IPS-18a (cell line): ENCODE results near the gene TP53.
"Not testable (repeated sequence)": the region's sequence is repeated elsewhere in the genome, so short reads cannot be mapped to it uniquely, and the experiment has no call there.

Source experiments
- H3K27ac ChIP-seq: one replicate; pipeline ENCODE4 v1.5.1; 2013; ENCODE audit warnings: low read length
- H3K27me3 ChIP-seq: one replicate; pipeline ENCODE4 v1.6.1; 2013; ENCODE audit warnings: mild to moderate bottlenecking, low read length; ENCODE audit not compliant: control insufficient read depth, insufficient read depth
- H3K36me3 ChIP-seq: one replicate; pipeline ENCODE4 v1.6.1; 2013; ENCODE audit warnings: low read depth, low read length; ENCODE audit not compliant: control insufficient read depth
- H3K4me1 ChIP-seq: one replicate; pipeline ENCODE4 v1.6.1; 2013; ENCODE audit warnings: low read depth, low read length; ENCODE audit not compliant: control insufficient read depth
- H3K4me3 ChIP-seq: one replicate; pipeline ENCODE4 v1.5.1; 2013; ENCODE audit warnings: low read length
- H3K9ac ChIP-seq: one replicate; pipeline ENCODE4 v1.6.1; 2013; ENCODE audit warnings: mild to moderate bottlenecking, low read length, moderate library complexity
- H3K9me3 ChIP-seq: one replicate; pipeline ENCODE4 v1.6.1; 2013; ENCODE audit warnings: low read depth, low read length; ENCODE audit not compliant: control insufficient read depth

TP53 gene

GRCh38 chr17:7636163-7636562, 51.1 kb downstream of the TP53 start:
- H3K27me3 ChIP-seq = no peaks in the 10 kb centered on the region
- H3K4me1 ChIP-seq = peaks cover 8% of the 10 kb centered on the region
- H3K36me3 ChIP-seq = no peaks in the 10 kb centered on the region
- no peak overlapping the region for H3K4me3 ChIP-seq
- no peak overlapping the region for H3K27ac ChIP-seq
- H3K9ac ChIP-seq = no peak overlapping the region
- H3K9me3 ChIP-seq = no peaks in the 10 kb centered on the region

DNA sequence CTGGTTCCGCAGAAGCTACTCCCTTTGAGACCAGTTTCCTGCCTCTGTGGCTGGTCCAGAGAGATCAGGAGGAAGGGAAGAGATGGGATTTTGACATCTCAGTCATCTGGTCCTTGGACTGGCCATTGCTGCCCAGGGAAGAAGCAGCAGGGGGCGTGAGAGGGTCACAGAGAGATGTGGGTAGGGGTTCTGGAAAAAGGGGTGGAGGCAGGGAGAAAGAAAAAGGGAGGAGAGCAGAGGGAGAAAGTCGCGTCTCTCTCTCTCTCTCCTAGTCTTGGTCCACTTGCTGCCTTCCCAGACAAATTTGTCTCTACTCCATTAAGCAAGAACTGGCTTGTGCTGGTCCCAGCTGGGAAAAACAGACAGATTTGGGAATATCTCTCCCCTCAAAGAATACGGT, 52.9 kb downstream of the TP53 start:
- no peaks in the 10 kb centered on the region for H3K27me3 ChIP-seq
- H3K9me3 ChIP-seq = no peaks in the 10 kb centered on the region
- H3K9ac ChIP-seq = no peak overlapping the region
- no peaks in the 10 kb centered on the region for H3K36me3 ChIP-seq
- peaks cover 8% of the 10 kb centered on the region for H3K4me1 ChIP-seq
- H3K4me3 ChIP-seq = no peak overlapping the region
- H3K27ac ChIP-seq = no peak overlapping the region

GRCh38 chr17:7633093-7633492, 54.2 kb downstream of the TP53 start:
- no peaks in the 10 kb centered on the region for H3K9me3 ChIP-seq
- H3K4me1 ChIP-seq = peaks cover 8% of the 10 kb centered on the region
- H3K27ac ChIP-seq = no peak overlapping the region
- H3K36me3 ChIP-seq = no peaks in the 10 kb centered on the region
- H3K4me3 ChIP-seq = no peak overlapping the region
- no peaks in the 10 kb centered on the region for H3K27me3 ChIP-seq
- H3K9ac ChIP-seq = no peak overlapping the region

GRCh38 chr17:7632492-7632894, 54.8 kb downstream of the TP53 start:
- Histone ChIP-seq H3K27ac (no peak overlapping the region), H3K27me3 (no peaks in the 10 kb centered on the region), H3K9me3 (no peaks in the 10 kb centered on the region), H3K36me3 (no peaks in the 10 kb centered on the region), H3K9ac (no peak overlapping the region), H3K4me1 (peaks cover 8% of the 10 kb centered on the region), H3K4me3 (no peak overlapping the region)

- Histone ChIP-seq H3K36me3 (no peaks in the 10 kb centered on the region), H3K27me3 (no peaks in the 10 kb centered on the region), H3K4me1 (peaks cover 11% of the 10 kb centered on the region), H3K4me3 (no peak overlapping the region), H3K27ac (no peak overlapping the region), H3K9ac (no peak overlapping the region), H3K9me3 (no peaks in the 10 kb centered on the region)
Observed at GRCh38 chr17:7631398-7632380, 55.6 kb downstream of the TP53 start.

- no peaks in the 10 kb centered on the region for H3K36me3 ChIP-seq
- no peaks in the 10 kb centered on the region for H3K27me3 ChIP-seq
- peaks cover 8% of the 10 kb centered on the region for H3K4me1 ChIP-seq
- H3K4me3 ChIP-seq = no peak within 1 kb of the TSS
- H3K9ac ChIP-seq = no peak within 1 kb of the TSS
- H3K9me3 ChIP-seq = no peaks in the 10 kb centered on the region
- no peak within 1 kb of the TSS for H3K27ac ChIP-seq
Observed at GRCh38 chr17:7629939-7630571, 57.2 kb downstream of the TP53 start, which contains the start of gene SHBG. SHBG (plus strand) TSS chr17:7630135; CDS start chr17:7630173, 38 bp downstream.

DNA sequence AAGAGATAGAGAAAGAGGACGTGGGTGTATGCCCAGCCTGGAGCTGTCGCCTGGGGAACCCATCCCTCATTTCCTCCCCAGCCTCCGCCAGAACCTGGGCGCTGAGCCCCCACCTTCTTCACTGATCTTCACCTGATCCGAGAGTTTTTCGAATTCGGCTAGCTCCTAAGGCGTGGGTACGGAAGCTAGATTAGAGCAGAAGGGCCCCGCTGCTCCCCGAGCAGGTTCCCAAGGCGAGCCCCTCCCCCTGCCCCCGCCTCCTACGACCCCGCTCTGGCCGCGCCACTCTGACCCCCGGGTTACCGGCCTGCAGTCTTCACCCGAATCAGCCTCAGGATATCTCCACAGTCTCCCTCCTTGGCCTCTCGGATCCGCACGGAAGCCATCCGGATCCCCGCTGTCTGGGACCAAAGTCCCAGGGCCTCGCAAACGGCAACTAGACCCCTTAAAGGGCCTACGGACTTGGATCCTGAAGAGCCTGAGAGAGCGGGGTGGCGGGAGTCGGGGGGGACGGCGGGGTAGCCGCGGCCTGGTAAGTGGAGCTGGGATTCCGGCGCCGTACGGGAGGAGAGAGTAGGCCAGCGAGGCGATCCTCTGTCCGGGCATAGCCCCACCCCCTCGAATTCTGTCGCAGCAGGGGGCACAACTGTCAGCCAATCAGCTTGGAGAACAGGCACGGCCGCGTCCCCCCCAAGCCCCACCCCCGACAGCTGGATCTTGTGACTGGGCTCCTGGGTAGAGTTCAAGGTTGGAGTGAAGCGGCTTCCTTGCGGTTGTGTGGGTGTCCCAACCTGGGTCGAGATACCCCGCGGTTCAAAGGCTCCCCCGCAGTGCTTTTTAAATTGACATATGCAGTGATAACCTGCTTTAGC, 59.8 kb downstream of the TP53 start, which contains the start of gene SAT2:
TSS of gene SAT2 (minus strand) at position 572 of the 872 bp plus-strand sequence. CDS start at position 386, 186 bp downstream.
- H3K9ac ChIP-seq = peak within 1 kb of the TSS; percentile 89
- H3K27ac ChIP-seq = peak within 1 kb of the TSS; percentile 87
- no peaks in the 10 kb centered on the region for H3K36me3 ChIP-seq
- H3K27me3 ChIP-seq = no peaks in the 10 kb centered on the region
- H3K9me3 ChIP-seq = no peaks in the 10 kb centered on the region
- H3K4me3 ChIP-seq = peak within 1 kb of the TSS; percentile 89
- H3K4me1 ChIP-seq = peaks cover 8% of the 10 kb centered on the region

DNA sequence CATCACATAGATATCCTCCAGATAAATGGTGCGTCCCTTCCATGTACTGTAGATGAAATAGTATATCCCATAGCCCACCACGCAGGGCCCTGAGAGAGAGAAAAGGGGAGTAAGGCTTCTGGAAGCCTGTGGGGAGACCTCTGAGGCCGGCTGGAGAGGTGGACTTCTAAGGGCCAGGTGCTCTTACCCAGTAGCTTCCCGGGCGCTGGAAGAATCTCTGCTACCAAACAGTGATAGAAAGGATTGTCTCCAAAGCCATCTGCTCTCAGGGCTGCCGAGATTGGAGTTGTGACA, 60.4 kb downstream of the TP53 start:
- Histone ChIP-seq H3K9ac (peak overlapping the region; percentile 89), H3K4me1 (peaks cover 8% of the 10 kb centered on the region), H3K27me3 (no peaks in the 10 kb centered on the region), H3K27ac (peak overlapping the region; percentile 87), H3K4me3 (peak overlapping the region; percentile 89), H3K36me3 (no peaks in the 10 kb centered on the region), H3K9me3 (no peaks in the 10 kb centered on the region)

GRCh38 chr17:7626307-7626706, 61.0 kb downstream of the TP53 start:
- H3K36me3 ChIP-seq = no peaks in the 10 kb centered on the region
- peak overlapping the region; percentile 89 for H3K4me3 ChIP-seq
- H3K27ac ChIP-seq = no peak overlapping the region
- no peaks in the 10 kb centered on the region for H3K9me3 ChIP-seq
- peak overlapping the region; percentile 89 for H3K9ac ChIP-seq
- peaks cover 8% of the 10 kb centered on the region for H3K4me1 ChIP-seq
- H3K27me3 ChIP-seq = no peaks in the 10 kb centered on the region

- H3K4me1 ChIP-seq, H3K27me3 ChIP-seq, H3K36me3 ChIP-seq, H3K9ac ChIP-seq, H3K9me3 ChIP-seq, H3K27ac ChIP-seq, H3K4me3 ChIP-seq: not testable (repeated sequence)
Observed at GRCh38 chr17:7625749-7626148, 61.5 kb downstream of the TP53 start.

DNA sequence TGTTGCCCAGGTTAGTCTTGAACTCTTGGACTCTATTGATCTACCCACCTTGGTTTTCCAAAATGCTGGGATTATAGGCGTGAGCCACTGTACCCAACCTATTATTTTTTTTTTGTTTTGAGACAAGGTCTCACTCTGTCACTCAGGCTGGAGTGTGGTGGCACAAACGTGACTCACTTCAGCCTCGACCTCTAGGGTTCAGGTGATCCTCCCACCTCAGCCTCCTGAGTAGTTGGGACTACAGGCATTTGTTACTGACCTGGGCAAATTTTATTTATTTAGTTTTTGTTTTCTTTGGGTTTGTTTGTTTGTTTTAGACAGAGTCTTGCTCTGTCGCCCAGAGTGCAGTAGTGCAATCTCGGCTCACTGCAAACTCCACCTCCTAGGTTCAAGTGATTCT, 63.6 kb downstream of the TP53 start:
- Histone ChIP-seq H3K9me3 (no peaks in the 10 kb centered on the region), H3K9ac (no peak overlapping the region), H3K4me3 (no peak overlapping the region), H3K27ac (no peak overlapping the region), H3K27me3 (no peaks in the 10 kb centered on the region), H3K4me1 (peaks cover 8% of the 10 kb centered on the region), H3K36me3 (no peaks in the 10 kb centered on the region)
